PC-9 (cell line): Measurements from ENCODE around the gene ANKRD36C.
"Not testable (repeated sequence)": the region's sequence is repeated elsewhere in the genome, so short reads cannot be mapped to it uniquely, and the experiment has no call there.

Source experiments
- EZH2 ChIP-seq: fragments of 200-600 bp; sonication (generic); IDR thresholded peaks from 2 replicates; pipeline ENCODE4 v1.8.0; 2017; ENCODE audit warnings: antibody characterized with exemption, low read depth
- TF ChIP-seq, protein P1 (sequence below): fragments of 200-600 bp; sonication (generic); conservative IDR thresholded peaks from 2 replicates; pipeline ENCODE4 v1.6.1; 2017; ENCODE audit warnings: mixed run types, antibody characterized with exemption, mild to moderate bottlenecking, moderate library complexity

- TF ChIP-seq, protein P1, sequence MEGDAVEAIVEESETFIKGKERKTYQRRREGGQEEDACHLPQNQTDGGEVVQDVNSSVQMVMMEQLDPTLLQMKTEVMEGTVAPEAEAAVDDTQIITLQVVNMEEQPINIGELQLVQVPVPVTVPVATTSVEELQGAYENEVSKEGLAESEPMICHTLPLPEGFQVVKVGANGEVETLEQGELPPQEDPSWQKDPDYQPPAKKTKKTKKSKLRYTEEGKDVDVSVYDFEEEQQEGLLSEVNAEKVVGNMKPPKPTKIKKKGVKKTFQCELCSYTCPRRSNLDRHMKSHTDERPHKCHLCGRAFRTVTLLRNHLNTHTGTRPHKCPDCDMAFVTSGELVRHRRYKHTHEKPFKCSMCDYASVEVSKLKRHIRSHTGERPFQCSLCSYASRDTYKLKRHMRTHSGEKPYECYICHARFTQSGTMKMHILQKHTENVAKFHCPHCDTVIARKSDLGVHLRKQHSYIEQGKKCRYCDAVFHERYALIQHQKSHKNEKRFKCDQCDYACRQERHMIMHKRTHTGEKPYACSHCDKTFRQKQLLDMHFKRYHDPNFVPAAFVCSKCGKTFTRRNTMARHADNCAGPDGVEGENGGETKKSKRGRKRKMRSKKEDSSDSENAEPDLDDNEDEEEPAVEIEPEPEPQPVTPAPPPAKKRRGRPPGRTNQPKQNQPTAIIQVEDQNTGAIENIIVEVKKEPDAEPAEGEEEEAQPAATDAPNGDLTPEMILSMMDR, result not testable (repeated sequence)
- not testable (repeated sequence) for TF ChIP-seq EZH2
Observed at GRCh38 chr2:95789385-95789784, 202.2 kb downstream of the ANKRD36C start.
